GM21360 (cell line): ENCODE data around the gene PHLPP1.
"Not testable (repeated sequence)": the region's sequence is repeated elsewhere in the genome, so short reads cannot be mapped to it uniquely, and the experiment has no call there.

Experiments
- ATAC-seq: cut with Tn5 transposase; IDR thresholded peaks from one replicate; pipeline ENCODE4 v1.9.1; 2021; ENCODE audit warnings: mild to moderate bottlenecking, moderate library complexity; ENCODE audit not compliant: unreplicated experiment

The PHLPP1 gene

DNA sequence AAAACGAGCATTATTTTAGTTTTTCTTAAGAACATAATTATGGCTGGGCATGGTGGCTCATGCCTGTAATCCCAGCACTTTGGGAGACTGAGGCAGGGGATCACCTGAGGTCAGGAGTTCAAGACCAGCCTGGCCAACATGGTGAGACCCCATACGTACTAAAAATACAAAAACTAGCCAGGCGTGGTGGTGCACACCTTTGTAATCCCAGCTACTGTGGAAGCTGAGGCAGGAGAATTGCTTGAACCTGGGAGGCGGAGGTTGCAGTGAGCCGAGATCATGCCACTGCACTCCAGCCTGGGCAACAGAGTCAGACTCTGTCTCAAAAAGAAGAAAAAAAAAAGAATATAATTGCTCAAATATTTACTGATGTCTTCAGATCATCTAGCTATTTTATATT is 25.3 kb downstream of the PHLPP1 start:
- not testable (repeated sequence) for ATAC-seq

DNA sequence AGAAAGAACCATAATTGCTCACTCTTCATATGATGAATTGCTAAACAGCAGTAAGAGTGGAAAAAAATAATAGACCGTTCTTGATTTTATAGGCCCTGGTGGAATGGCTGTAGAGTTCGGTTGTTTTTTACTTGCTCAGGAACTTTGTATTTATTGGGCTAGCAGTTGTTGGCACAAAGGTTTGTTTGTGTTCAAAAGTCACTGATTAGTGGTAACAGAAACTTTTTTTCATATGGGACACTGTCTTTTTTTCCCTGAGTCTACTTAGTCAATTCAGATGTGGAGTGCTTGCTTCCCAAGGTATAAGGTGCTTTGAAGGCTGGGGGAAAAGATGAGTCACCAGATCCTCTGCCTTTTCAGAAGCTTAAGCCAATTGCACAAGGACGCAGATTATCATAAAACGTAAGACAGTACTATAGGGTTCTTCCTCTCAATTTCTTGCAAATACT is 25.8 kb downstream of the PHLPP1 start:
- ATAC-seq: no peak

DNA sequence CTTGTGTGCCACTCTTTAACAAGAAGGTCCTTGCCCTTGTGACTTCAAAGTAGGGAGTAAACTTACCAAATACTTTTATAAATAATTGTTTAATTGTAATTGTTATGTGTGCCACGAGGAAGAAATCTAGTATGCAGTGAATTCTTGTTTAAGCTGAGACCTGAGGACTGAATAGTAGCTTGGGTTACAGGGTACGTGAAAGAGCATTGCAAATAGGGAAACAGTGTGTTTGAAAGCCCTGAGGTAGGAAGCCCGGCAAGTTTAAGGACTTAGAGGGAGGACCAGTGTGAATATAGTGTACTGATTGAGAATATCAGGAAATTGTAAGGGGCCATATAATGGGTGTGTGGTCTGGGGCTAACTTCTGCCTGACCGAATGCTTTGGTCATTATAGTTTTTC is 26.2 kb downstream of the PHLPP1 start:
- ATAC-seq: no peak

DNA sequence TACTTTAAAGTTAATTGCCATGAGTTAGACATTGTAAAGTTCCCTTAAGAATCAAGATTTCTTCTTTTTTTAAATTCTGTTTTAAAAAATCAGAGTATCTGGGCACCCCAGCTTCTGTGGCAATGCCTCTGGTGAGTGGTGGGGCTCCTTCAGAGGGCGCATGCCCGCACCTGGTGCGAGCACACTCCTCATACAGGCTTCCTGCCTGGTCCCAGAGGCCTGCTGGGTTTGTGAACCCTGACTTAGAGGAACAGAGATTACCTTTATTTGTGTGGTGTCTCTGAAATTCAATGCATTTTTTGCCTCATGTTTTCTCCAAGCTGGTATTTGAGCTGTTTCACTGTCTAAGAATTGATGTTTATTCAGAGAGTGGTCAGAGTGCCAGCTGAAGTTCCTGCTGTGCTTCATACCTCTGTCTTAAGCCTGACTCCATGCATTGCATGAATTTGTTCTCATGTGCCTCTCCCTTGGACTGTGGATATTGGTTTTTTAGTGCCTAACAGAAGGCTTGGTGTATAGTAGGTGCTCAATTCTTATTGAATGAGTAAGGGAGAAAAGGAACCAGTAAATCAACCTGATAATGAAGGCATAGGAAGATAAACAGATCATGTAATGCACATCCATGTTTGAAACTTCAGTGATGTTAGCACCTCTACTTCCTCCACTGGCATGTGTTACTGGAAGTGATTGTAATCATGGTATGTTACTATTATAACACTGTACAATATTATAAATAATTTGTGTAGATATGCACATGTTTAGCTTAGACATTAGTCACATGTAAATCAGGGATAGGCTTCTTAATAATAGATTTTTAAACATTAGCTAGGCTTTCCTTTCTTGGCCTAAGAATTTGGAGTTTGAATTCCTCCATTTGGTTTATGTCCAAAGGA is 29.0 kb downstream of the PHLPP1 start:
- ATAC-seq: no peak

DNA sequence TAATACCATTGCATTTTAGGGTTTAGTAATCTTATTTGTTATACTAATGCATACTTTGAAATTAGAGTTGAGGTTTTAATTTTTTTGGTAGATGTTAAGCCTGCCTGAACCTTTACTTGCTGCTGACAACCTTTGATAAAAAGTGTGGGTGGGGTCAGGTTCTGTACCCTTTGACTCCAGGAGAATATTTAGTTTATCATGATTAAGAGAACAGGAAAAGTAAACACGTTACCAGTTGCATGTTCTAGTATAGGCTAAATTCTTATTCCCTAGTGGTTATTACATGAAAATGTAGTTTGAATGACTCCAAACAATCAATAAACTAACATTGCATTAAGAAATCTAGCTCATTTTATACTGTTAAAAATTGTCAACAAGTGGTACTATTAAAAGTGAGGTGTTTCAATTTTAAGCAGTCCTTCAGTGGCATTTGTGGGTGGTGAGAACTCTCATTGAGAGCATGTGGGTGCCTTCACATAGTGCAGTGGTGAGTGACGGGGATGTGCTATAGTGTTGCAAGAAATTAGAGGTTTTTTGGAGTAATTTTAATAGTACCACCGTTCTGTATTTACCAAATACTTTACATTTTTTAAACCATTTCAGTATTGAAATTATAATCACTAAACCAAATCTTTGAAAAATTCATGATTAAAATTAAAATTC is 29.9 kb downstream of the PHLPP1 start:
- no peak for ATAC-seq

DNA sequence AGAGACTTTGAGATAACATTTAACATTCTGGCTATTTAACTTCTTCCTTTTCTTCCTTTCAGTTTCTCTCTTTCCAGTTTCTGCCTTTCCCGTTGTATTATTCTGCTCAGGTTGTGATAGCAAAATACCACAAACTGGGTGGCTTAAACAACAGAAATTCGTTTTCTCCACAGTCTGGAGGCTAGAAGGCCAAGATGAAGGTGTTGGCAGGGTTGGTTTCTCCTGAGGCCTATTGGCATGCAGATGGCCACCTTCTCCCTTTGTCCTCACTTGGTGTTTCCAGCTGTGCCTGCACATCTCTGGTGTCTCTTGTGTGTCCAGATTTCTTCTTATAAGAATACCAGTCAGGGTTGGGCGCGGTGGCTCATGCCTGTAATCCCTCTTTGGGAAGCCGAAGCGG is 34.0 kb downstream of the PHLPP1 start:
- no peak for ATAC-seq

DNA sequence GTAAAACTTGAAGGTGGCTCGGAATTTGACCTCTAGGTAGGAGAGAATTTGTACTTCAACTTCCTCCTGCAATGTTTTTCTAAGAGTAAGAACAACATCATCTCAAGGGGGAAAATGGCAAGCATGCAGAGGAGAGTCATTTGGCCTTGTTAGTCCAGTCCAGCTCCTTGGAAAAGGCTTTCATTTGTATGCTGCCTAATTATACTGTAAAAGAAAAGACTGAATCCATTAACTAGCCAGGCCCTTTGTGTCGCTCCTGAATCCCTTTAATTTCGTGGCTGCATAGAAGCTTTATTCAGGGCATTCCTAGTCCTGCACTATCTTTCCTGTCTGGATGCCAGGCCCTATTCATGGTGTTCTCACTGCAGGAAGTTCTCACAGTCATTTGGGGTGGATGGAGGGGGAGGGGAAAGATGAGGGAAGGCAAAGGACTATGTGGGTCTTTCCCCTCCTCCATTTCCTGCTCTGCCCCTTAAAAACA is 36.0 kb downstream of the PHLPP1 start:
- ATAC-seq: no peak

DNA sequence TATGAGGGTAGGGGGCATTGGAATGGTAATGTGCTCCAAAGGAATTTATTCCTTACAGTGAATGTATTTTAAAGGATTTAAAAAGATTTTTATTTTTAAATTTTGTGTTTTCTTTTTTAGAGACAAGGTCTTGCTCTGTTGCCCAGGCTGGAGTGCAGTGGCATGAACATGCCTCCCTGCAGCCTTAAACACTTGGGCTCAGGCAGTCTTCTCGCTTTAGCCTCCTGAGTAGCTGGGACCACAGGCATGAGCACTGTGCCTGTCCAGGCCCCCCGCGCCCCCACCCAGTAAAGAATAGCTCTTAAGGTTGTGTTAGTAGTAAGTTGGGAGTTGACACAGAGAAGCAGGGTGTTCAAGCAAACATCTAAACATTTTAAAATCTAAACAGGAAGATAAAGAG is 36.6 kb downstream of the PHLPP1 start:
- ATAC-seq: no peak

DNA sequence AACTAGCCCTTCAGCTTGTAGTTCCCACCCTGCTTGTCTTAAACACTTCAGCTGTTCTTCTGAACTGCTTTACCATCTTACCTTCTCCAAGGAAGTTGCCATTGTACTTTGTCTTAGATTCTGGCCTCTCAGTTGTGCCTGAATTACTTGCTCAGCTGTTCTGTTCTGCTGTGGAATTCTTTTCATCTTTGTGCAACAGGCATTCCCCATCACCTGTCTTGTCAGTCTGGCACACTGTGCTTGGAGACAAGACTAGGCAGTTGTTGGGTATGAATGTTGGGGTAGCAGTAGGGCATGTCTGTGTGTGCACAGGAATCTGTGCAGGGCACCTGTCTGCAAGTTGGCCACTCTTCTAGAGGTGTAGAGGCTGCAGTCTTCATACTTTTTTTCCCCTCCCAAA is 38.7 kb downstream of the PHLPP1 start:
- ATAC-seq: no peak

DNA sequence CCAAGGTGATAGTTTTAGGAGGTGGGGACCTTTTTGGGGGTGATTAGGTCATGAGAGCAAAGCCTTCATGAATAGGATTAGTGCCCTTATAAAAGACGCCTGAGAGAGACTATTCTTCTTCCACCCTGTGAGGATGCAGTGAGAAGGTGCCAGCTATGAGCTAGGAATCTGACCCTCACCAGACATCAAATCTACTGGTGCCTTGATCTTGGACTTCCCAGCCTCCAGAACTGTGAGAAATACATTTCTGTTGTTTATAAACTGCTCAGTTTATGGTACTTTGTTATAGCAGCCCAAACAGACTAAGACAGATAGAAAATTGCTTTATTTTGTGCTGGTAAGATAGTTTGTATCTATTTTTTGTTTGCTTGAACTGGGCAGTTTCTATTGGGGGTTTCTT is 40.1 kb downstream of the PHLPP1 start:
- ATAC-seq: no peak

DNA sequence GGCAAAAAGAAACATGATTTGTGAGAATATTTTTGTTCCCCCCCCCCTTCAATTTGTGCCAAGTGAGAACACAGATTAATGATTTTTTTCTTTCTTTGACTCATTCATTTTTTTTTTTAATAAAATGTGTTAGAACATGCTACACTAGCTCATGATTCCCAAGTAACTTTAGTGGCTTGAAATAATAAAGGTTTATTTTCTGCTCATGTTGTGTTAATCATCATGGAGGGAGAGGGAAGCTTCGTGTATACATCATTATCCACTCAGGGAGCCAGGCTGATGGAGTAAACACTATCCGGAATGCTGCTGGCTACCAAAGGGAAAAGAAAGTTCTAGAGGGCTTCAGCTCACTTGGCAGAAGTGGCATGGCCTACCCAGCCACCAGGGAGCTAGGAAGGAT is 40.6 kb downstream of the PHLPP1 start:
- no peak for ATAC-seq

DNA sequence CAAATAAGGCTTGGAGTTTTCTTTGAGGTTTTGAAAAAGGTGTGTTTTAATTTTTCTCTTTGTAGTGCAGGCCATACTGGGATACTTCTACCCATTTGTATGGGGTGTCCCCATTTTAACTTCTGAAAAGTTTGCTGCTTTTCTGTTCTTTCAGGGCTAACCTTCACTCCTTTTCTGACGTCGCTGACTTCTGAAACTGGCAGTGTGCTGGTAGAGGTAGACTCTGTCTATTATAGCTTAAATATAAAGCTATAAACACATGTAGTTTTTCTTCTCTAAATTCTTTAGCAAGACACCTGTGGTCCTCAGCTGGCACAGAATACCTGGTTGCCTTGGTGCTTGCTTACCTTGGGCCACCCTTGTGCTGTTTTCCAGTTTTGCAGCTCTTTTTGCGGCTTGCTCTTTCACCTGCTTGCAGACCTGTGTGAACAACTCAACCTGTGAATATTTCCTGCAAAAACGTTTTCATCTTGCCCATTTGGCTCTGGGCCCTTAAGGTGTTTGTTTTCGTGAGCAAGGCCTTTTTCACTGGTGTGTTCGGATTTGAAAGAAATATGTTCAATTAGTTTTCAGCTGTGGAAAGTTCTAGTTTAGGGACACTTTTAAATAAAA is 42.2 kb downstream of the PHLPP1 start:
- no peak for ATAC-seq

DNA sequence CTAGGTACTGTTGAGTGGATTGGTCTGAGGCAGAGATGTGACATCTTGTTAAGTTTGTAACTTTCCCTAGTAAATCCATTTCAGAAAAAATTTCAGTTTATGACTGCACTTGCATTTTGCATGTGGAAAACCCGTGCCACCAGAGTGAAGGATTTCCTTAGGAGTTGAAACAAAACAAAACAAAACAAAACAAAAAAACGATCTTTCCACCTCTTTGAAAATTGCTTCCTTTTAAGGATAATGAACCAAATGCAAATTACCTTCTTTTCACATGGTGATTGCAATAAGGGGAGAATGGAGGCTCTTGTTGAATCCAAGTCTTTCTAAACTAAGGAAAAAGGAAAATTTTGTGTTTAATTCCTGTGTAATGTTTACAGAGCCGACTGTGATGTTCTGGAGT is 43.2 kb downstream of the PHLPP1 start:
- no peak for ATAC-seq

DNA sequence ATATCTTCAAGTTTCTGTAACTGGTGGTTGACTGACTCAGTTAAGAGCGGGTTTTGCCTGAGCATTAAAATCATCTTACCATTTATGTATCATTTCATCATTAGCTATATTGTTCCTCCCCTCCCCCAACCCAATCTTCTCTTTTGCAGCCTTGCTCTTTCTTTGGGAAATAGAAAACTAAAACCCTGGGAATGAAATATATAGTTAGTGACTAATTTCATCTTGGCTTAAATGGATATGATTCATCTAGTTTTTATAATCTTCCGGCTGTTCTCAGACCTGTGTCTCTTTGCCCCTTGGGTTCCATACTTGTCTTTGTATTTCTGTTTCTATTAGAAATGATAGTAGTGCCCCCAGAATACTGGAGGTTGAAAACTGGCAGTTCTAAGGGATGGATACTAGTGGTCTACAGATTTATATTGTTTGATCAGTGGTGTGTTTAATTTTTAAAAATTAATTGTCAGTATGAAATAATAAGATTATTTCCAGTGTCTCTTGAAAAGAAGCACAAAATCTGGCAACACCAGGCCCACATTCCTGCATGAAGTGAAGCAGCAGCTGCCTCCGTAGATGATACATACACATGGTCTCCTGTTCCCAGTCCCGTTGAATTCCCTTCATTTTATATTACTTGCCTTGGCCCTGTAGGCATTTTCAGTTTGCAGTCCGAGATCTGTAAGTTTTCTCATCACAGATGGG is 44.5 kb downstream of the PHLPP1 start:
- no peak for ATAC-seq

DNA sequence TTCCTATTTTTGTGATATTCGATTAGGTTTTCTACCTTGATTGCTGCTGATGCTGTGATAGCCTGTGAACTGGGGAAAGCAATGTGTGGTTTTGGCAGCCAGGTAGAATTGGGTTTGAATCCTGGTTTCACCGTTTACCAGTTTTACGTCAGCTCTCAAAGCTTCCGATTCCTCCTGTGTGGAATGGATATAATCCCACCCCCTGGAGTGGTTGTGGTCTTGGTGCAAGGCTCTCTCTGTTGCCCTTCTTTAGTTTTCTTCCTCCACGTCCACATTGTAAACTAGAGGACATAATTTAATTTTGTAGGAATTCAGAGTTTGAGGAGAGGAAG is 45.0 kb downstream of the PHLPP1 start:
- no peak for ATAC-seq

DNA sequence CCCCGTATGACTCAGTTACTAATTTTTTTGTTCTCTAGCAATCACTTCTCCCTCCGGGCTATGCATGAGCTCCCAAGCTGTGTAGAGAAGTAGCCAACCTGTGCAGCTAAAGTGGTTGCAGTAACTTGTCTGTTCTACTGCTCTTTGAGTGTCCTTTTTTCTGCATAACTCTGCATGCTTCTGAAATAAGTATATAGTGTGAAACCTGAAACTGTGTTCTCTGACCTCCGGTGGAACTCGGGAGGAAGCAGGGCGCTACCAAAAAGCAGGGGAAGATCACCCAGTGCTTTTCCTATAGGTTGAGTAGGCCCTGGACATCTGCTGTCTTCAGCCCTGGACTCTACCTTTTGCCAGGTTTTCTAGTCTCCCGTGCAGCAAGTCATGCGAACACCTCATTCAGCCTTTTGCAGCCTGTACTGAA is 47.8 kb downstream of the PHLPP1 start:
- ATAC-seq: peak; percentile 80

DNA sequence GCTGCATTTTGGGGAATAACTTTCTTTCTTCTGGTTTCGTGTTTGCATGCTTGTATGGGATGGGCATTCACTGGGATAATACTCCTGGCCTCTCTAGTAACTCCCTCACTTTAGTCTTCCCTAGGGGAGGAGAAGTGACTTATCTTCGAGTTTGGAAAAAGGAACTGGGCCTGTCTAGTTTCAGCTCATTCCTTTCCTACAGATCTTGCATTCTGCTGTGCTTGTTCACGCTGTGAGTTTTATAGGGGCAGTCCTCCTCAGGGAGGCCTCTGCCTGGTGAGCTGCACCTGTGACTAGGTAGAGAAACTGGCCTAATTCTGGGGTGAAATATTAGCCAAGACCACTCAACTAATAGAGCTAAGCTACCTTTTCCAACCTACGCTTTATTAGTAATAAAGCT is 50.9 kb downstream of the PHLPP1 start:
- no peak for ATAC-seq

DNA sequence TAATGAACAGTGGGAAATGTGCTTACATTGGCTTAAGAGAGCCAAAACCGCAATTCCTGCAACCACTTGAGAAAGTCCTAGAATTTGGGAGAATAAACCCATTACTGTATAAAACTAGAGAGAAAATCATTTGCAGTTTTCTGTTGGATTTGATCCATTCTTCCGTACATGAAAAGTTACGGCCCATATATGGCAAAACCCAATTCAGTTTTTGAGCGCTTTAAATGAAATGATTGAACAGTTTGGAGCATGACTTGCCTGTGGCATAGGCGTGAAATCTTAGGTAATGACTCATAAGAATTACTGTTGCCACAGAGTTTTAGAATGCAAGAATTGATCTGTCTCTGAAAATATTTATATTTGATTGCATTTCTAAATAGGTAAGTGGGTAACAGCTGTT is 52.0 kb downstream of the PHLPP1 start:
- no peak for ATAC-seq

DNA sequence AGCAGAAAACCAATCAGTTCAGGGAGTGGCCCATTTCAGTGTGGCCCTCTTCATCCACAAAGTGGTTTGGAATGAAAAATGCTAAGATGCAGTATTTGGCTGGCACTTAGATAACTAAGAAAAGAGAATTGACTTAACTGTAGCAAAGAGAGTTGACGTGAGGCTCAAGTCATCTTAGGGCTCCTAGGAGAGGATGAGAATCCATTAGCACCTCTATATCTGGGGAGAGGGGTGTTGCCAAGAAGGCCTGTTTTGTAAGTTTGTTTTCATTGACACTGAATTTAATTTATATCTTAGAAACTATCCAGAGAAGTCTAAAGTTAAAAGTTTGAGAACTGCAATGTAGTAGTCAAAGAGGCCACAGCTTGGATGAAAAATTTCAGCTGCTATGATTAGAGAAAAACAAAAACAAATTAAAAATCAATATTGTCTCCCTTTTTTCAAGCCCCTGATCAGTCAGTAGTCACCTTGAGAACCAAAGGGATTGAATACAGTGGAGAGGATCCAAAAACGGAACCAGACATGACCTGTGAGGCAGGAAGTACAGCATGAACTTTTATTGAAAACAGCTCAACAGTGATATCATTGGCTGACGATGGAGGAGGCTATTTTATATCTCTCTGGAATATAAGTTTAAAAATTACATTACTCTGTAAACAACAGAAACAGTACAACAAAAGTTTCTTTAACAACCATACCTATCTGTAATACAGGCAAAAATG is 52.7 kb downstream of the PHLPP1 start:
- ATAC-seq: no peak

DNA sequence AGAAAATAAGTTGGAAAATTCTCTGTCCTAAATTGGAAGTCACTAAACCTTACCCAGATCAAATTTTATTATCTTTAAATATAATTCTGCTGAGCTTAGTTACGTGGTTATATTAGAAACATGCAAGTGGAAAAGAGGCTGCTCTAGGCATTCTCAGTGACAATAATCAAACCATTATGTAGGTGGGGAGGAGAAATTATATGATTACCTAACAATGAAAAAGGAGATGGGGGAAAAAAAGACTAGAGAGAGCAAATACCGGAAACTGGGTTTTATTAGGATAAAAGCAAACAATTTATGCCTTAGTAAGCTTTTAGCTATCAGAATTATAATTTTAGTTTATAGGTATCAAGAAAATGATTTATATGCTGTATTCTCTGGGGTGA is 53.2 kb downstream of the PHLPP1 start:
- ATAC-seq: no peak

DNA sequence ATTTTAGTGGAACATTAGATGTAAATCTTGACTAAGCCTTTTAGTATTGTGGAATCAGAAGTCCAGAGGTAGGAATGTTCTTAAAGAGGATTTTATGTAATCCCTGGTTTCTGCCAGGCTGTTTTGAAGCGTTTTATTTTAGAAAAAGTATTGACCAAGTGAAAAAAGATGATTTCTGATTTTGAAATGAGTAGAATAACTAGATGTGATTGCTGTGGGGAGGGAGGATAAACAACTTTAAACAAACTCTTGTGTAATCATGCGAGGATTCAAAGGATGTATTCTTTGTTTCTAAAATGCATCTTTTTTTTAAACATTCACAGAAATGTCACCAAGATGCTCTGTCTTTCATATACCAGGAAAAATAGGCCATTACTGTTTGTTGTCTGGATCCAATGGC is 53.9 kb downstream of the PHLPP1 start:
- ATAC-seq: no peak
